Keratinocyte (primary cell): ENCODE data around the gene SIAE. TPM values are rescaled to one million over a fixed set of nuclear protein-coding genes. Genes with fewer than 3 reads are reported as not detected.
A peak's percentile ranks its signal among the peaks of the same experiment; 100 is the strongest.

ENCODE experiments used
- DNase-seq: peaks from one replicate; pipeline ENCODE4 v3.0.0-alpha.2; 2011; ENCODE audit warnings: low read depth, missing footprints, low spot score
- FAIRE-seq: peaks from 2 replicates; lab custom pipeline; 2011; peaks lifted over from hg19 to GRCh38; lab: Jason Lieb, UNC
- H2AFZ ChIP-seq: 2 replicates; pipeline ENCODE4 v1.6.0; 2012; ENCODE audit warnings: low read length, control low read depth, inconsistent platforms; ENCODE audit not compliant: control insufficient read depth
- H3K27ac ChIP-seq: 2 replicates; pipeline ENCODE4 v1.5.1; 2011; ENCODE audit warnings: low read length; ENCODE audit not compliant: control insufficient read depth, insufficient read depth
- H3K27me3 ChIP-seq: 3 replicates; pipeline ENCODE4 v1.6.0; 2011; ENCODE audit warnings: low read length; ENCODE audit not compliant: control insufficient read depth, insufficient read depth; ENCODE audit errors: extremely low read depth
- H3K36me3 ChIP-seq, 2 experiments: 2 replicates in 1 of 2; 3 replicates in 1 of 2; pipeline ENCODE4 v1.5.1; 2011; ENCODE audit warnings: low read length in 2 of 2, mild to moderate bottlenecking in 1 of 2; ENCODE audit not compliant: control insufficient read depth in 2 of 2, insufficient read depth in 2 of 2; ENCODE audit errors: extremely low read depth in 1 of 2
- H3K4me1 ChIP-seq: 3 replicates; pipeline ENCODE4 v1.5.1; 2011; ENCODE audit warnings: low read length; ENCODE audit not compliant: control insufficient read depth, insufficient read depth; ENCODE audit errors: extremely low read depth
- H3K4me2 ChIP-seq: 3 replicates; pipeline ENCODE4 v1.6.0; 2011; ENCODE audit warnings: low read depth, low read length; ENCODE audit not compliant: control insufficient read depth, insufficient read depth; ENCODE audit errors: extremely low read depth
- H3K4me3 ChIP-seq, 3 experiments: fragments of 200-600 bp in 1 of 3; sonication (generic) in 1 of 3; 2 replicates in 2 of 3; 3 replicates in 1 of 3; pipeline ENCODE4 v1.5.1; 2011 to 2016; ENCODE audit warnings: low read length in 3 of 3, mild to moderate bottlenecking in 3 of 3, control low read depth in 2 of 3, inconsistent platforms in 1 of 3, low read depth in 1 of 3, mixed read lengths in 1 of 3, mixed run types in 1 of 3, moderate library complexity in 1 of 3; ENCODE audit not compliant: control insufficient read depth in 2 of 3, insufficient read depth in 2 of 3; ENCODE audit errors: extremely low read depth in 1 of 3
- H3K79me2 ChIP-seq: 2 replicates; pipeline ENCODE4 v1.6.0; 2012; ENCODE audit warnings: low read length; ENCODE audit not compliant: control insufficient read depth, insufficient read depth
- H3K9ac ChIP-seq: 3 replicates; pipeline ENCODE4 v1.6.0; 2011; ENCODE audit warnings: low read length; ENCODE audit not compliant: control insufficient read depth, insufficient read depth; ENCODE audit errors: extremely low read depth
- H3K9me1 ChIP-seq: 3 replicates; pipeline ENCODE4 v1.6.0; 2011; ENCODE audit warnings: low read length; ENCODE audit not compliant: control insufficient read depth, insufficient read depth; ENCODE audit errors: extremely low read depth
- H3K9me3 ChIP-seq: 2 replicates; pipeline ENCODE4 v1.5.1; 2012; ENCODE audit warnings: low read depth, low read length; ENCODE audit not compliant: control insufficient read depth
- H4K20me1 ChIP-seq: 3 replicates; pipeline ENCODE4 v1.6.0; 2011; ENCODE audit warnings: low read length; ENCODE audit not compliant: control insufficient read depth, insufficient read depth; ENCODE audit errors: extremely low read depth
- CTCF ChIP-seq, 3 experiments: IDR thresholded peaks in 1 of 3; conservative IDR thresholded peaks in 1 of 3; optimal IDR thresholded peaks in 1 of 3; 2 replicates in 2 of 3; 3 replicates in 1 of 3; pipeline versions ENCODE3 to v1.5.1; 2011; ENCODE audit warnings: low read length in 3 of 3, mild to moderate bottlenecking in 3 of 3, moderate library complexity in 2 of 3, control low read depth in 1 of 3, inconsistent platforms in 1 of 3; ENCODE audit not compliant: insufficient read depth in 2 of 3; ENCODE audit errors: extremely low read depth in 1 of 3
- EZH2 ChIP-seq: IDR thresholded peaks from one replicate; pipeline ENCODE4 v1.6.1; 2012; ENCODE audit warnings: inconsistent platforms, mild to moderate bottlenecking, low read length, moderate library complexity
- dilution Hi-C: fragments of 300-500 bp; cut with MboI; formaldehyde crosslinking; loops from one replicate; pipeline ENCODE4 v1.7.0; 2020; ENCODE audit warnings: low sequenced_read_pairs; ENCODE audit not compliant: extremely low pct_ligation_motif_present
- polyA plus RNA-seq, 5 experiments: library from polyadenylated mRNA; depleted of rRNA in 3 of 5; stranded (reverse) in 3 of 5; stranded (forward) in 1 of 5; unstranded in 1 of 5; fragments of >200 nt; gene quantifications; 1 replicate in 1 of 5; 2 replicates in 3 of 5; 3 replicates in 1 of 5; pipeline versions ENCODE4 v1.2.1 to v1.2.3, GENCODE V29; 2011 to 2012; ENCODE audit warnings: missing spikeins in 2 of 5, low read depth in 1 of 5, low replicate concordance in 1 of 5

The SIAE gene
- polyA plus RNA-seq, 1 donor (not counting 4 experiments of a cell fraction or from before 2014, with no cell fraction given) = 26.6 TPM

DNA sequence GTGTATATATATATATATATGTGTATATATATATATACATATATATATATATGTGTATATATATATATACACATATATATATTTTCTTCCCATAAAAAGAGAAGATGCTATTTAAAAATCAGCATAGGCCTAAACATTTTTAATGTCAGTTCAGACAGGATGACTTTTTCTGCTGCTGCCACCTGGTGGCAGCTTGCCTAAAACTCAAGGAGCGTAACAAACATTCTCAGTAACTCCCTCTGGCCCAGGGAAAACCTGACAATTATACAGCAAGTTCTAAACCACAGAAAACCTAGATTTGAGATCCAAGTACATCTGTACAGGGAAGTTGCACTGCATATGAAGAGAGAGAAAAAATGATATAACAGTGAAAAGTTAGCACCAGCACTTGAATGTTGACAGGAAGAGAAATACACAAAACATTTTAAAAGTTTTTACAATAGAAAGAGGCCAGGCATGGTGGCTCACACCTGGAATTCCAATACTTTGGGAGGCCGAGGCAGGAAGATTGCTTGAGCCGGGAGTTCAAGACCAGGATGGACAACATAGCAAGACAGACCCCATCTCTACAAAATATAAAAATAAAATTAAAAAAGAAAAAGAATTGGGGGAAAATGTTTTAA, 87.2 kb downstream of the SIAE start:
- H3K27me3 ChIP-seq = no peaks in the 10 kb centered on the region

DNA sequence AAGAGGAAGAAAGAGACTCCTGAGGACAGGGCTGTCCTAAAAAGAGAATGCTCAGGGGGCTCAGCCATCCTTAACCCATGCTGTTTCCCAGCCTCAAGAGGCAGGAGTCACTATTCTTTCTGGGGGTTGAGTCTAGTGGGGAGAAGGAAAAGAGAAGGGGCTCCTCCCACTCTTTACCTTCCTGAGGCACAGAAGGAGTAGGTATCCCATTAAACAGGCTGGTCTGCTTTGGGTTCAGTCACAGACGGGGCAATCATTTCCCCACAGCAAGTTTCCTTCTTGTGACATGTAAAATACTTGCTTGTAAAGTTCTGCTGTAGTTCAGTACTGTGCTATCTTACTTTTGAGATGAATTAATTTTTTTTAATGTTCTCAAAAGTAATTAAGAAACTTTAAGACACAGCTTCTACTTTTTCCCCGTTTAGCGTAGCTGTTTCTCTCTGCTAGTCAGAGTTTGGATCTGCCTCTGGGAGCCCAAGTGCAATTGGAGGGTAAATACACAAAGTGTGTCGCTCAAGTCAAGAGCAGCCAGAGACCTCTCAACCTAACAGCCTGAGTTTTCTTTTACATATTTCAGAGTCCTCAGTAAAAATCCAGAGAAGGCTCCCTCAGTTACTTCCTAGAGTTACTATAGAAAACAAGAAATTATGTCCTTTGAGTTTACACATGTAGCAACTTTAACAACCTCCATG, 88.7 kb downstream of the SIAE start:
- no peak overlapping the region for H3K4me2 ChIP-seq
- no peak for FAIRE-seq
- H3K9me3 ChIP-seq = no peaks in the 10 kb centered on the region
- TF ChIP-seq EZH2 = no peak
- no peak for TF ChIP-seq CTCF (optimal IDR thresholded peaks at IDR 0.05 in 1 of 3, IDR thresholded peaks at IDR 0.05 in 1 of 3, conservative IDR thresholded peaks at IDR 0.05 in 1 of 3; ENCODE audit: extremely low read depth in 1 of 3, insufficient read depth in 2 of 3, low read length in 3 of 3)
- no peak overlapping the region for H2AFZ ChIP-seq
- no peaks in the 10 kb centered on the region for H3K9me1 ChIP-seq
- H3K4me3 ChIP-seq = no peak overlapping the region
- no peaks in the 10 kb centered on the region for H4K20me1 ChIP-seq
- H3K4me1 ChIP-seq = no peaks in the 10 kb centered on the region
- dilution Hi-C loops = no loop called here
- H3K9ac ChIP-seq = no peak overlapping the region
- no peak for DNase-seq
- H3K27me3 ChIP-seq = no peaks in the 10 kb centered on the region
- no peak overlapping the region for H3K27ac ChIP-seq
- H3K36me3 ChIP-seq = no peaks in the 10 kb centered on the region
- H3K79me2 ChIP-seq = no peaks in the 10 kb centered on the region

More for the DNA sequence above, 87.2 kb downstream of the SIAE start:
- Histone ChIP-seq H3K4me2 (no peak overlapping the region), H4K20me1 (no peaks in the 10 kb centered on the region), H2AFZ (no peak overlapping the region), H3K4me3 (no peak overlapping the region), H3K79me2 (no peaks in the 10 kb centered on the region), H3K4me1 (no peaks in the 10 kb centered on the region), H3K27ac (no peak overlapping the region), H3K9me1 (no peaks in the 10 kb centered on the region), H3K9me3 (no peaks in the 10 kb centered on the region), H3K36me3 (no peaks in the 10 kb centered on the region), H3K9ac (no peak overlapping the region)
- TF ChIP-seq EZH2 = no peak
- TF ChIP-seq CTCF (optimal IDR thresholded peaks at IDR 0.05 in 1 of 3, IDR thresholded peaks at IDR 0.05 in 1 of 3, conservative IDR thresholded peaks at IDR 0.05 in 1 of 3; ENCODE audit: extremely low read depth in 1 of 3, insufficient read depth in 2 of 3, low read length in 3 of 3) = peak; percentile 51 to 63 (median 59)
- FAIRE-seq = peak; percentile 59
- dilution Hi-C loops = no loop called here
- DNase-seq = no peak
